LNCaP clone FGC (cell line): ENCODE results near the gene ECE1.
"Not testable (repeated sequence)": the region's sequence is repeated elsewhere in the genome, so short reads cannot be mapped to it uniquely, and the experiment has no call there.

Source experiments
- DNase-seq: peaks from one replicate; pipeline ENCODE4 v3.0.0-alpha.2; 2011; ENCODE audit warnings: low read depth
- H3K4me3 ChIP-seq: 2 replicates; pipeline ENCODE4 v1.5.1; 2011; ENCODE audit warnings: mild to moderate bottlenecking, low read depth, low read length, control low read depth
- TF ChIP-seq, protein P1 (sequence below): IDR thresholded peaks from 2 replicates; pipeline ENCODE4 v1.5.1; 2012; ENCODE audit warnings: mild to moderate bottlenecking; ENCODE audit not compliant: control insufficient read depth, insufficient read depth; ENCODE audit errors: extremely low read depth

ECE1 gene

DNA sequence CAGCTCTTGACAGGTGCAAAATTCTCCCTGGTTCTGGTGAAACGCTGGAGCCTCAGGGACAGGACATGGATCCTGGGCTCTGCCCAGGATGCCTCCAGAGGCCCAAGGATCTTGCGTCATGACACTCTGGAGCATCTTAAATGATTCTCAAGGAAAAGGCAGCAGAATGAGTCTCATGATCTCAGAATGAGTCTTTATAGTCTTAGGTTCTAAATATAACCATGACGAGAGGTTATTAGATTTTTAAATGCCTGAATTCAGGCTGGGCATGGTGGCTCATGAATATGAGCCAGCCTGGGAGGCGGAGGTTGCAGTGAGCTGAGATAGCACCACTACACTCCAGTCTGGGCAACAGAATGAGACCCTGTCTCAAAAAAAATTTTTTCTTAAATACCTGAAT is 55.5 kb downstream of the ECE1 start:
- H3K4me3 ChIP-seq: no peak overlapping the region
- no peak for DNase-seq
- TF ChIP-seq, protein P1, sequence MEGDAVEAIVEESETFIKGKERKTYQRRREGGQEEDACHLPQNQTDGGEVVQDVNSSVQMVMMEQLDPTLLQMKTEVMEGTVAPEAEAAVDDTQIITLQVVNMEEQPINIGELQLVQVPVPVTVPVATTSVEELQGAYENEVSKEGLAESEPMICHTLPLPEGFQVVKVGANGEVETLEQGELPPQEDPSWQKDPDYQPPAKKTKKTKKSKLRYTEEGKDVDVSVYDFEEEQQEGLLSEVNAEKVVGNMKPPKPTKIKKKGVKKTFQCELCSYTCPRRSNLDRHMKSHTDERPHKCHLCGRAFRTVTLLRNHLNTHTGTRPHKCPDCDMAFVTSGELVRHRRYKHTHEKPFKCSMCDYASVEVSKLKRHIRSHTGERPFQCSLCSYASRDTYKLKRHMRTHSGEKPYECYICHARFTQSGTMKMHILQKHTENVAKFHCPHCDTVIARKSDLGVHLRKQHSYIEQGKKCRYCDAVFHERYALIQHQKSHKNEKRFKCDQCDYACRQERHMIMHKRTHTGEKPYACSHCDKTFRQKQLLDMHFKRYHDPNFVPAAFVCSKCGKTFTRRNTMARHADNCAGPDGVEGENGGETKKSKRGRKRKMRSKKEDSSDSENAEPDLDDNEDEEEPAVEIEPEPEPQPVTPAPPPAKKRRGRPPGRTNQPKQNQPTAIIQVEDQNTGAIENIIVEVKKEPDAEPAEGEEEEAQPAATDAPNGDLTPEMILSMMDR: no peak

DNA sequence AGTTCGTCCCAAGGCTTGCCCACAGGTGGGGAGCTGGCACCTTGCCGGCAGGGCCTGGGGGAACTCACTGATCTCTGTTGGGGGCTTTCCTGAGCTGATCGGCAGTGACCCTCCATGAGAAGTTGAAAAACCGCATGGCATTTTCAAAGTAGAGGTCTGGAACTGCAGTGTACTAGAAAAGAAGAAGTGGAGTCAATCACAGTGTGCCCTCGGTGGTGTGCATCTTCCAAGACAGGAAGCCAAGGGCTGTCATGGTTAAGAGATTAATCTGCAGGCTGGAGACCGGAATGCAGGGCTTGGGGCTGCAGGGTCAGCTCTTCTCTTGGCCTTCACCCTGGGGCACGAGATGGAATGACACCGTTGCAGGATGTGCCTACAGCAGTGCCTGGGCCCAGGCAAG is 56.8 kb downstream of the ECE1 start:
- no peak for DNase-seq
- H3K4me3 ChIP-seq: no peak overlapping the region
- TF ChIP-seq, protein P1: no peak

DNA sequence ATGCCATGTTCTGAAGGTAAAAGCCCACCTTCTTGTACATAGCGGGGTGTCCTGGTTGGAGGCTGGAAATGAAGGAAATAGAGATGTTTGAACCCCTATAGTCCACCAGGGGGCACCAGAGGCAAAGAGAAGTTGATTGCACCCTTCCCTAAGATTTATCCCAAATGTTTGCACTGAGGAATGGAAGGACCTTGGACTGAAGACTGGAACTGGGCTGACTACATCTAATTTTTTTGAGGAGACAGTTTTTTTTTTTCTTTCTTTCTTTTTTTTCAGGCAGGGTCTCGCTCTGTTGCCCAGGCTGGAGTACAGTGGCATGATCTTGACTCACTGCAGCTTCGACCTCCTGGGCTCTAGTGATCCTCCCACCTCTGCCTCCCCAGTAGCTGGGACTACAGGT is 58.2 kb downstream of the ECE1 start:
- H3K4me3 ChIP-seq: no peak overlapping the region
- TF ChIP-seq, protein P1: peak; percentile 52
- DNase-seq: no peak

DNA sequence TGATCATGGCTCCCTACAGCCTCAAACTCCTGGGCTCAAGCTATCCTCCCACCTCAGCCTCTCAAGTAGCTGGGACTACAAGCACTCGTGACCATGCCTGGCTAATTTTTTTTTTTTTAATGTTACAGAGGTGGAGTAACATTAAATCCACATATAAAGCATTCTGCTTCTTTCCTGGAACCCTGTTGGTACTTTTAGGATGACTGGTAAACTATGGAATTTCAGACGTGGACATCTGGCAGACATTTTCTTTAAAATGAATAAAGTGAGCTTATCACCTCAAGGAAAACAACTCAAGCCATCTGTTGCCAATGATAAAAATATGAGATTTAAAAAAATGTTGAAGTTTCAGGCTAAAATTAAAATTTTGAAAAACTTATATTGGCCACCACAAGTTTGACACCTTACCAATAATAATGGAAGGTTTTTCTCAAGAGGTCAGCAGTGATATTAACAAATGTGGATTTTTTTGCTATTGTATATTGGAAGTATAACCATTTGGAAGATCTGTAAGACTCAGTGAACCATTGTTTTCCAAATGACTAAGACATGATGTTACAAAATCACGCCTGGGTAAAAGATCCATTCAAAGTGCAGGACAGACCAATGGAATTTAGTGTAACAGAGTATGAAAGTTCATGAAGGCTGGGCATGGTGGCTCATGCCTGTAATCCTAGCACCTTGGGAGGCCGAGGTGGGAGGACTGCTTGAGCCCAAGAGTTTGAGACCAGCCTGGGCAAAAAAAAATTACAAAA is 60.8 kb downstream of the ECE1 start:
- TF ChIP-seq, protein P1: no peak
- DNase-seq: no peak
- no peak overlapping the region for H3K4me3 ChIP-seq

DNA sequence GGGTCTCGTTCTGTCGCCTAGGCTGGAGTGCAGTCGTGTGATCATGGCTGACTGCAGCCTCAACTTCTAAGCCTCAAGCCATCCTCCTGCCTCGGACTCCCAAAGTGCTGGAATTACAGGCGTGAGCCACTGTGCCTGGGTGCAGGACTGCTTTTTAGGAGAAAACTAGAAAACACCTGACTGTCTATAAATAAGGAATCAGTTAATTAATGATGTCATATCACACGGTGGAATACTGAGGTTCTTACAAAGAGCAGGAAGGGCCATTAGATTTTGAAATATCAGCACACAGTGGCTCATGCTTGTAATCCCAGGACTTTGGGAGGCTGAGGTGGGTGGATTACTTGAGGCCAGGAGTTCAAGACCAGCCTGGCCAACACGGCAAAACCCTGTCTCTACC is 62.0 kb downstream of the ECE1 start:
- not testable (repeated sequence) for H3K4me3 ChIP-seq, DNase-seq

DNA sequence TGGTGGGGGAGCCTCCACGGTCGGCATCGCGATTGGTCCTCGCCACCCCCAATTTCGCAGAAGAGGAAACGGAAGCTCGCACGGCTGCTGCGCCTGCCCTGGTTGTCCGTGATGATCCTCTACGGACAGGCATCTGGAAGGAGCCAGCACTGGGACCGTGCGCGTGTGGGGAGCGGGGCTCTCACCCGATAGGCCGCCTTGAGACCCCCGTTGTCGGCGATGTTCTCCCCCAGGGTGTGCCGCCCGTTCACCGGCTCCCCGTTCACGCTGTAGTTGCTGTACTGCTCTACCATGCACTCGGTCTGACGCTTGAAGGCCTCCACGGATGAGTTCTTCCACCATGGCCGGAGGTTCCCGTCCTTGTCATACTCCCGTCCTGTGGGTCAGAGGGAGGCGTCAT is 65.2 kb downstream of the ECE1 start:
- H3K4me3 ChIP-seq: no peak overlapping the region
- DNase-seq: no peak
- TF ChIP-seq, protein P1: no peak

DNA sequence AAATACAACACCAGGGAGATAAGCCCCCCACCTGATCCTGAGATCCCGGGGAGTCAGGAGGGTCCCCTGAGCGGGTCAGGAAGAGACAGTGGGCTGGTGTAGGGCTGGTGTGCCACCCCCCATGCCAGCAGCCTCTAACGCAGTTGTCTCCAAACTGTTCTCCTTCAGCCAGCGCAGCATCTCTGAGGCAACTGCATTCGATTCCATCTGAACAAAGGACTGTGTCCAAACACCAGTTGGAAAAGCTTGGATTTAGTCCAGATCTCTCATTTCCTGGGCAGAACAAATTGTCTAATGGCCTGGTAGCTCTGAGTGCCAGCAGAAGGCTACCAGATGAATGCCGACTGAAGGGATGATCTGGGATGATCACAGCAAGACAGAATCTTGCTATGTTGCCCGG is 69.4 kb downstream of the ECE1 start:
- DNase-seq: no peak
- TF ChIP-seq, protein P1: no peak

More for the DNA sequence above, 69.4 kb downstream of the ECE1 start:
- no peak overlapping the region for H3K4me3 ChIP-seq
